ENCODE data around the gene NOD1.

- TF ChIP-seq CTCF (tag by site-specific recombination; IDR thresholded peaks at IDR 0.05) (no peak), ZNF624 (tag by site-specific recombination; IDR thresholded peaks at IDR 0.05) (no peak), SP7 (tag by site-specific recombination; IDR thresholded peaks at IDR 0.05) (no peak), ZSCAN23 (tag by site-specific recombination; IDR thresholded peaks at IDR 0.05) (no peak), ZNF132 (tag by site-specific recombination; IDR thresholded peaks at IDR 0.05; ENCODE audit: borderline replicate concordance) (no peak), ZNF274 (IDR thresholded peaks at IDR 0.05; ENCODE audit: low read length) (no peak), ZNF274 (tag by site-specific recombination; IDR thresholded peaks at IDR 0.05; ENCODE audit: borderline replicate concordance) (no peak), ZNF175 (tag by site-specific recombination; IDR thresholded peaks at IDR 0.05) (no peak), TCF7L2 (IDR thresholded peaks at IDR 0.05; ENCODE audit: borderline replicate concordance, low read depth, low read length) (no peak), ZNF324 (tag by site-specific recombination; IDR thresholded peaks at IDR 0.05) (no peak), ZBTB11 (tag by site-specific recombination; conservative IDR thresholded peaks at IDR 0.05; ENCODE audit: low read depth) (no peak)
These were observed 30.0 kb downstream of the NOD1 start for GRCh38 chr7:30448461-30449189.

Measured in HEK293 (cell line).